CD4-positive, alpha-beta T cell (primary cell): ENCODE data around the gene NKAIN2. TPM values are rescaled to one million over a fixed set of nuclear protein-coding genes. Genes with fewer than 3 reads are reported as not detected.

Experiments
- ATAC-seq: fragments of 200-7000 bp; cut with Tn5 transposase; one replicate; pipeline ENCODE4 v1.10.0; 2022; ENCODE audit warnings: mild to moderate bottlenecking; ENCODE audit not compliant: poor library complexity
- CTCF ChIA-PET: fragments of 350-600 bp; sonication (Branson Sonifier 250); formaldehyde crosslinking; loops from one replicate; lab custom pipeline; 2021; ENCODE audit warnings: antibody characterized with exemption, inconsistent platforms; lab: Charles Lee
- POLR2A ChIA-PET: fragments of 350-600 bp; sonication (Branson Sonifier 250); formaldehyde crosslinking; loops from one replicate; lab custom pipeline; 2021; ENCODE audit warnings: antibody characterized with exemption, inconsistent platforms; lab: Charles Lee
- DNase-seq, 14 experiments: peaks; one replicate each; pipeline ENCODE4 v3.0.0-alpha.2; 2013 to 2020; ENCODE audit warnings: mixed read lengths in 2 of 14
- H3K27ac ChIP-seq, 2 donors: one replicate each; pipeline versions ENCODE4 v1.5.1 to v1.7.0; 2013; ENCODE audit warnings: low read length in 2 of 2, low read depth in 1 of 2, mild to moderate bottlenecking in 1 of 2
- H3K27me3 ChIP-seq, 2 experiments: 1 replicate in 1 of 2; 2 replicates in 1 of 2; pipeline versions ENCODE4 v1.6.1 to v1.7.0; 2013; ENCODE audit warnings: low read length in 2 of 2, control low read depth in 1 of 2, mild to moderate bottlenecking in 1 of 2, moderate library complexity in 1 of 2; ENCODE audit not compliant: insufficient read depth in 2 of 2, control insufficient read depth in 1 of 2
- H3K36me3 ChIP-seq: one replicate; pipeline ENCODE4 v1.6.1; 2013; ENCODE audit warnings: low read length, control low read depth; ENCODE audit not compliant: insufficient read depth
- H3K4me1 ChIP-seq: one replicate; pipeline ENCODE4 v1.6.1; 2013; ENCODE audit warnings: low read length, control low read depth; ENCODE audit not compliant: insufficient read depth
- H3K4me3 ChIP-seq: one replicate; pipeline ENCODE4 v1.5.1; 2013; ENCODE audit warnings: mild to moderate bottlenecking, low read length, moderate library complexity
- H3K9me3 ChIP-seq, 2 experiments: 1 replicate in 1 of 2; 2 replicates in 1 of 2; pipeline versions ENCODE4 v1.6.1 to v1.7.0; 2013; ENCODE audit warnings: low read length in 2 of 2, mild to moderate bottlenecking in 2 of 2, control low read depth in 1 of 2, moderate library complexity in 1 of 2; ENCODE audit not compliant: control insufficient read depth in 1 of 2, insufficient read depth in 1 of 2
- H3K27ac Mint-ChIP-seq: one replicate; pipeline ENCODE4 v1.8.0; 2020; ENCODE audit warnings: mixed read lengths
- H3K27me3 Mint-ChIP-seq: one replicate; pipeline ENCODE4 v1.8.0; 2021; ENCODE audit warnings: mixed read lengths
- H3K36me3 Mint-ChIP-seq: one replicate; pipeline ENCODE4 v1.8.0; 2021; ENCODE audit warnings: low read depth, mixed read lengths
- H3K4me1 Mint-ChIP-seq: one replicate; pipeline ENCODE4 v1.8.0; 2021; ENCODE audit warnings: low read depth, mixed read lengths
- H3K4me3 Mint-ChIP-seq: one replicate; pipeline ENCODE4 v1.8.0; 2020; ENCODE audit warnings: mild to moderate bottlenecking, mixed read lengths
- H3K9me3 Mint-ChIP-seq: one replicate; pipeline ENCODE4 v1.8.0; 2020; ENCODE audit warnings: mixed read lengths
- intact Hi-C, 2 experiments: fragments of 100-400 bp; cut with DNase I in 1 of 2; cut with micrococcal nuclease in 1 of 2; formaldehyde crosslinking; loops; one replicate each; pipeline versions ENCODE4 v1.15.1 to v1.9.0; 2023 to 2025; cut with DNase I, micrococcal nuclease
- total RNA-seq, 174 experiments: library from RNA in 2 of 174; stranded (reverse) in 2 of 174; gene quantifications; one replicate each; pipeline ENCODE4 v1.2.3 and lab custom pipeline; 2021 to 2026
- TF ChIP-seq, protein P1 (sequence below): fragments of 200-600 bp; IDR thresholded peaks from one replicate; pipeline ENCODE4 v1.8.0; 2022; ENCODE audit warnings: antibody characterized with exemption, mild to moderate bottlenecking

Gene NKAIN2
- total RNA-seq, 2 experiments from 2014 or later = not detected

DNA sequence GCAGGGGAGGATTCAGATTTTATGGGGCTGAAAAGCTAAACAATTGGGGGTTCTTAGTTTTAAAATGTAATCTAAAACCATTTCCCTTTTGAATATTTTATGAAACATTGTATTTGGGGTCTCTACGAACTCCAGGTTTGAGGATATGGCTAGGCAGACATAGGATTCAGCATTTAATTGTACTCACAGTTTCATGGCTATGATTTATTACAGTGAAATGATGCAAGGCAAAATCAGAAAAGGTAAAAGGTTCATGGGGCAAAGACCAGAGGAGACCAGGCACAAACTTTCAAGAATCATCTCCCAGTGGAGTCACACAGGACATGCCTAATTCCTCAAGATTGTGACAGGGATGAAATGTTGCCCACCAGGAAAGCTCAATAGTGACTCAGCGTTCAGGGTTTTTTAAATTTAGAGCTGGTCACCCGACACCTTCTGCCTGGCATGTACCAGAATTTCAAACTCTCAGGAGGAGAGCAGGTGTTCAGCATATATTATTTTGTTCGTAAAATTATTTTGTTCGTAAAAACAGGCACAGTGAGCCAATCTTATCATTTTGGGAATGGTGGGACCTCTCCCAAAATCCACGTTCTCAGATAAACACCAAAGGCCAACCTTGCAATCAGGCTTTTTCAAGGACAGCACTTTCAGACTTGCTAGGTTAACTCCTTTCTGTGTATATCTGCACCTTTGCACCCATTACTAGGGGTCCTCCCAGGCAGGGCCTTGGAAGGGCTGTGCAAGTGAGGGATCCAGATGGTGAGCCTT lies 270.3 kb downstream of the NKAIN2 start:
- no peak overlapping the region for H3K27ac Mint-ChIP-seq
- no peaks in the 10 kb centered on the region for H3K27me3 ChIP-seq
- no peaks in the 10 kb centered on the region for H3K36me3 ChIP-seq
- DNase-seq (no peak), ATAC-seq (no peak)
- CTCF ChIA-PET = no interaction called here
- no peaks in the 10 kb centered on the region for H3K36me3 Mint-ChIP-seq
- POLR2A ChIA-PET = no interaction called here
- H3K9me3 ChIP-seq = no peaks in the 10 kb centered on the region
- H3K4me1 ChIP-seq = no peaks in the 10 kb centered on the region
- intact Hi-C loops = no loop called here
- H3K4me3 ChIP-seq = no peak overlapping the region
- TF ChIP-seq, protein P1, sequence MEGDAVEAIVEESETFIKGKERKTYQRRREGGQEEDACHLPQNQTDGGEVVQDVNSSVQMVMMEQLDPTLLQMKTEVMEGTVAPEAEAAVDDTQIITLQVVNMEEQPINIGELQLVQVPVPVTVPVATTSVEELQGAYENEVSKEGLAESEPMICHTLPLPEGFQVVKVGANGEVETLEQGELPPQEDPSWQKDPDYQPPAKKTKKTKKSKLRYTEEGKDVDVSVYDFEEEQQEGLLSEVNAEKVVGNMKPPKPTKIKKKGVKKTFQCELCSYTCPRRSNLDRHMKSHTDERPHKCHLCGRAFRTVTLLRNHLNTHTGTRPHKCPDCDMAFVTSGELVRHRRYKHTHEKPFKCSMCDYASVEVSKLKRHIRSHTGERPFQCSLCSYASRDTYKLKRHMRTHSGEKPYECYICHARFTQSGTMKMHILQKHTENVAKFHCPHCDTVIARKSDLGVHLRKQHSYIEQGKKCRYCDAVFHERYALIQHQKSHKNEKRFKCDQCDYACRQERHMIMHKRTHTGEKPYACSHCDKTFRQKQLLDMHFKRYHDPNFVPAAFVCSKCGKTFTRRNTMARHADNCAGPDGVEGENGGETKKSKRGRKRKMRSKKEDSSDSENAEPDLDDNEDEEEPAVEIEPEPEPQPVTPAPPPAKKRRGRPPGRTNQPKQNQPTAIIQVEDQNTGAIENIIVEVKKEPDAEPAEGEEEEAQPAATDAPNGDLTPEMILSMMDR = no peak
- no peaks in the 10 kb centered on the region for H3K27me3 Mint-ChIP-seq
- peaks cover 3% of the 10 kb centered on the region for H3K9me3 Mint-ChIP-seq
- H3K4me3 Mint-ChIP-seq = no peak overlapping the region
- no peaks in the 10 kb centered on the region for H3K4me1 Mint-ChIP-seq
- H3K27ac ChIP-seq = no peak overlapping the region

GRCh38 chr6:124074606-124075005 lies 270.9 kb downstream of the NKAIN2 start:
- Mint-ChIP-seq H3K27ac (no peak overlapping the region), H3K4me1 (no peaks in the 10 kb centered on the region), H3K27me3 (no peaks in the 10 kb centered on the region), H3K36me3 (no peaks in the 10 kb centered on the region), H3K9me3 (peaks cover 3% of the 10 kb centered on the region), H3K4me3 (no peak overlapping the region)
- no peak for DNase-seq
- no peak for ATAC-seq
- no peak overlapping the region for H3K27ac ChIP-seq
- H3K9me3 ChIP-seq = no peaks in the 10 kb centered on the region
- H3K4me3 ChIP-seq = no peak overlapping the region
- no peaks in the 10 kb centered on the region for H3K27me3 ChIP-seq
- intact Hi-C loops = no loop called here
- no peaks in the 10 kb centered on the region for H3K4me1 ChIP-seq
- TF ChIP-seq, protein P1 = no peak
- no peaks in the 10 kb centered on the region for H3K36me3 ChIP-seq
- CTCF ChIA-PET = no interaction called here
- POLR2A ChIA-PET = no interaction called here

DNA sequence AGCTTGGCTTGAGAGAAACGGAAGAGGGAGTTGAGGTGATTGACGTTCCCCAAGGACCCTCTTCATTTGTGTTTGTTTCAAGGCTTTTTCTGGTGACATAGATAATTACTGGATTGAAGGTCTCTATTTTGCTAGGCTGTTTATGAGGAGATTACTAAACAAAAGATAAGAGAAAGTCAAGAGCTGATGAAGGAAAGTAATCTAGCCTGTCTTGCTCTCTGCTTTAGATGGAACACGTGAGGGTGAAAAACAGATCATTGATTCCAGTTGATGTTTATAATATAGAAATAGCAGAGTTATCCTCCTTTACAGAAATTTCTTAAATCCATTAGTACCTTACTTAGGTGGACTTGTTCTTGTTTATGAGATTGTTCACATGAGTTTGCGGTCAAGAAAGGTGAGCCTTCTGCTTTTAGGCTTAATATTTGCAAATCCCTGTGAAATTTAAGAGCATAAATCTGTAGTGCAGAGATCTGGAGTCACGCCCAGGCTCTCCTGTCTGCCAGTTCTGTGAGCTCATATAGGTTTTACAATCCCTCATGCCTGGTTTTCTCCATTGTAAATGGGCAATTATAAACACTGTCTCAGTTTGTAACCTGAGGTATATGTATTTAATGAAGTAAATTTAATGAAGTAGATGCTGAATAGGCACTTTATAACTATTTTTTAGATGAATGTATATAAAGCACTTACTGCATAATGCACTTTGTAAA lies 272.8 kb downstream of the NKAIN2 start:
- H3K4me3 ChIP-seq = no peak overlapping the region
- Mint-ChIP-seq H3K9me3 (peaks cover 3% of the 10 kb centered on the region), H3K36me3 (no peaks in the 10 kb centered on the region), H3K27ac (no peak overlapping the region), H3K27me3 (no peaks in the 10 kb centered on the region), H3K4me3 (no peak overlapping the region), H3K4me1 (no peaks in the 10 kb centered on the region)
- intact Hi-C loops = no loop called here
- H3K9me3 ChIP-seq = no peaks in the 10 kb centered on the region
- CTCF ChIA-PET = no interaction called here
- POLR2A ChIA-PET = no interaction called here
- no peaks in the 10 kb centered on the region for H3K36me3 ChIP-seq
- TF ChIP-seq, protein P1 = no peak
- H3K27me3 ChIP-seq = no peaks in the 10 kb centered on the region
- H3K27ac ChIP-seq = no peak overlapping the region
- ATAC-seq = no peak
- H3K4me1 ChIP-seq = no peaks in the 10 kb centered on the region
- no peak for DNase-seq
